IPS-18a (cell line): ENCODE data around the gene GATAD2A.
"Not testable (repeated sequence)": the region's sequence is repeated elsewhere in the genome, so short reads cannot be mapped to it uniquely, and the experiment has no call there.

Experiments used
- H3K27ac ChIP-seq: one replicate; pipeline ENCODE4 v1.5.1; 2013; ENCODE audit warnings: low read length
- H3K27me3 ChIP-seq: one replicate; pipeline ENCODE4 v1.6.1; 2013; ENCODE audit warnings: mild to moderate bottlenecking, low read length; ENCODE audit not compliant: control insufficient read depth, insufficient read depth
- H3K36me3 ChIP-seq: one replicate; pipeline ENCODE4 v1.6.1; 2013; ENCODE audit warnings: low read depth, low read length; ENCODE audit not compliant: control insufficient read depth
- H3K4me1 ChIP-seq: one replicate; pipeline ENCODE4 v1.6.1; 2013; ENCODE audit warnings: low read depth, low read length; ENCODE audit not compliant: control insufficient read depth
- H3K4me3 ChIP-seq: one replicate; pipeline ENCODE4 v1.5.1; 2013; ENCODE audit warnings: low read length
- H3K9ac ChIP-seq: one replicate; pipeline ENCODE4 v1.6.1; 2013; ENCODE audit warnings: mild to moderate bottlenecking, low read length, moderate library complexity
- H3K9me3 ChIP-seq: one replicate; pipeline ENCODE4 v1.6.1; 2013; ENCODE audit warnings: low read depth, low read length; ENCODE audit not compliant: control insufficient read depth

The GATAD2A gene

DNA sequence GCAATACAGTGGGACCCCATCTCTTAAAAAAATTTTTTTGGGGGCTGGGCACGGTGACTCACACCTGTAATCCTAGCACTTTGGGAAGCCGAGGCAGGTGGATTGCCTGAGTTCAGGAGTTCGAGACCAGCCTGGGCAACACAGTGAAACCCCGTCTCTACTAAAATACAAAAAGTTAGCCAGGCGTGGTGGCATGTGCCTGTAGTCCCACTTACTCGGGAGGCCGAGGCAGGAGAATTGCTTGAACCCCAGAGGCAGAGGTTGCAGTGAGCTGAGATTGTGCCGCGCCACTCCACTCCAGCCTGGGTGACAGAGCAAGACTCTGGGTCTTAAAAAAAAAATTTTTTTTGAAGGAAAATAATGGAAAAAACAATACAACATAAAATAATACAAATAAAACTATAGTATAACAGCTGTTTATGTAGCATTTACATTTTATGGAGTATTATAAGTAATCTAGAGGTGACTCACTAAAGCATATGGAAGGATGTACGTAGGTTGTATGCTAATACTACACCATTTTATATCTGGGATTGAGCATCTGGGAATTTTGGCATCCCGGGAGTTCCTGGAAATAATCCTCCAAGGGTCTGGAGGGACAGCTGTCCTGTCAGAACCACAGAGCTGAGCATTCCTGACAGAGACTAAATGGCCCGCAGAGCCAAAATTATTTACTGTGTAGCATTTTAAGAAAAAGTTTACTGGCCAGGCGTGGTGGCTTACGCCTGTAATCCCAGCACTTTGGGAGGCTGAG, 49.9 kb downstream of the GATAD2A start:
- not testable (repeated sequence) for H3K36me3 ChIP-seq, H3K4me1 ChIP-seq

DNA sequence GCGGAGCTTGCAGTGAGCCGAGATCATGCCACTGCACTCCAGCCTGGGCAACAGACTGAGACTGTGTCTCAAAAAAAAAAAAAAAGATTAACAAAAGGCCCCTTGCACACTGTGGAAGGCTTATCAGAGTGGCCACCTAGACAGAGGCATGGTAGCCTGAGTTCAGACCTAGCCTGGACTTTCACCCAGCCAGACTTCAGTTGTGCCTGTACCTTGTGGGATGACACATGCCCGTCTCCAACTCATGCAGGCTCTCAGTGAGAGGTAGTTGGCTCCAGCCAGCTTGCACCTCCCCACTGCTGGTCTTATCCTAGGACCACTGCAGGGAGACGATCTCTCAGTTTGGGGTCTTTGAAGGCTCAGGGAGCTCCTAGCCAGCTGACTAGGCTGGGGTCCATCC, 52.2 kb downstream of the GATAD2A start:
- H3K36me3 ChIP-seq = peaks cover 5% of the 10 kb centered on the region
- no peaks in the 10 kb centered on the region for H3K9me3 ChIP-seq
- H3K9ac ChIP-seq = no peak overlapping the region
- H3K4me3 ChIP-seq = no peak overlapping the region
- no peaks in the 10 kb centered on the region for H3K27me3 ChIP-seq
- H3K4me1 ChIP-seq = peaks cover 27% of the 10 kb centered on the region
- H3K27ac ChIP-seq = no peak overlapping the region

More for the DNA sequence above, 49.9 kb downstream of the GATAD2A start:
- H3K4me3 ChIP-seq, H3K27me3 ChIP-seq, H3K9ac ChIP-seq, H3K9me3 ChIP-seq, H3K27ac ChIP-seq: not testable (repeated sequence)

DNA sequence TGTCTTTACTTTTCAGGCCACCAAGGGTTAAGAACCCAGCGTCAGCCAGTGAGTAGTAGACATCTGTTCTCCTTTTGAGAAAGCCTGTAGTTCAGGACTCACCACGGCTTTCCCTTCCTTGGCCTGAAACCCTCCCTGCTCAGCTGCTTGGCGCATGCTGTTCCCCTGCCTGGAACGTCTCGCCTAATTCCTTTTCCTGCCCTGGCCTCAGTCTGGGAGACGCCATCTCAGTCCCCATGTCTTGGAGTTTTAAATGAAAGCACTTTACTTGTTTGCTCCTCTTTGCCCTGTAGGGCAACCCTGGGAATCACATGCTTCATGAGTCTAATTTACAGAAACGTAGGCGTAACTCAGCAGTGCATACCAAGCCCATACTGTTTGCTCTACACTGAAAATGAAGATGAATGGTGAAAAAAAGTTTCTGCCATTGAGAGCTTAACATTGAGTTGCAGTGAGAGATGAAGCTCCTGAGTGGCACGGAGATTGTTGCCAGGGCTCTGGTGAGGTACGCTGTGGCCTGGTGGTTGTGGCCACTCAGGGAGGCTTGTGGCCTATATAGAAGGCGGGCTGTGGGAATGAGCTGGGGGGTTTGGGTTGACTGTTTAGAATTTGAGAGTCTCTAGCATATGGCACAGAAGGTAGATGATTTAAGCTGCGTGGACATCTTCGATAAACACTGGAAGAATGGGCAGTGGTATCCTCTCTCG, 52.8 kb downstream of the GATAD2A start:
- no peaks in the 10 kb centered on the region for H3K27me3 ChIP-seq
- no peak overlapping the region for H3K27ac ChIP-seq
- H3K4me1 ChIP-seq = peaks cover 33% of the 10 kb centered on the region
- no peak overlapping the region for H3K4me3 ChIP-seq
- peaks cover 5% of the 10 kb centered on the region for H3K36me3 ChIP-seq
- H3K9ac ChIP-seq = no peak overlapping the region
- no peaks in the 10 kb centered on the region for H3K9me3 ChIP-seq

DNA sequence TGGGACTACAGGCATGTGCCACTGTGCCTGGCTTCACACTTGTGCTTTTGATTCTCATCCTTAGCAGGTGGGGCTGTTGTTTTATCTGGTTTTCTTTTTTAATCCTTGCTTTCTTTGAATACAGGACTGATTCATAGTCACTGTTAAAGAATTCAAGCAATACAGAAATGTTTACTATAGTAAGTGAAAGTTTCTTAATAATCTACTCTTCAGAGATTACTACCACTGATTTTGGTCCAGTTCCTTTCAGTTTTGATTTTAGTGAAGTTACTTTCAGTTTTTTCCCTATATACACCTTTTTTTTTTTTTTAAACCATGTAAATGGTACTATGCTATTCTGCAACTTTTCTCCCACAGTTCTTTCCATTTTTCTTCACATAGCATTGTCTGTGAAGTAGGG, 53.6 kb downstream of the GATAD2A start:
- Histone ChIP-seq H3K4me1 (peaks cover 41% of the 10 kb centered on the region), H3K27ac (no peak overlapping the region), H3K9me3 (no peaks in the 10 kb centered on the region), H3K4me3 (no peak overlapping the region), H3K27me3 (no peaks in the 10 kb centered on the region), H3K36me3 (peaks cover 5% of the 10 kb centered on the region), H3K9ac (no peak overlapping the region)

DNA sequence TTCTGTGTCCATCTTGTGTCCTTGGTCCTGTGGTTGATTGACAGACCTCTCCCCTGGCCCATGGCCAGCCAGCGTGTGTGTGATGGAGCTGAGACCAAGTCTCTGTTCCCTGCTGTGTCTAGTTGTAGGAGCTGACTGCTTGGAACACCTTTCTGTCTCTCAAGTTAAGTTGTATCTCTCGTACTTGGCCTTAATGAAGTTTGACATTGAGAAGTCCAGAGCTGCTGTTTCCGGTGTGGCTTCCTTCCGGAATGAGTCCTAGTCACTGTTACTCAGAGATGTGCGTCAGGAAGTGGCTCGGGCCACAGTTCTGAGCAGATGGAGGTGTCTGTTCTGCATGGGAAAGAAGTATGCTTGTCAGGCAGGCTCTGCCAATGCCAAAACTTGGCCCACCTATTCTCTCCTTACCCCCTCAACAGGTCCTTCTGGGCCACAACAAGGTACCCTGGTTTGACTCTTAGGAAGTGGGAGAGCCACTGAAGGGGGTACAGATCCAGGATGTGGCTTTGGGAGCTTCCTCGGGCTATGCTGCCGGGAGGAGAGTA, 54.3 kb downstream of the GATAD2A start:
- peaks cover 5% of the 10 kb centered on the region for H3K36me3 ChIP-seq
- H3K27ac ChIP-seq = no peak overlapping the region
- no peak overlapping the region for H3K4me3 ChIP-seq
- H3K9ac ChIP-seq = no peak overlapping the region
- peaks cover 48% of the 10 kb centered on the region for H3K4me1 ChIP-seq
- no peaks in the 10 kb centered on the region for H3K27me3 ChIP-seq
- H3K9me3 ChIP-seq = no peaks in the 10 kb centered on the region

DNA sequence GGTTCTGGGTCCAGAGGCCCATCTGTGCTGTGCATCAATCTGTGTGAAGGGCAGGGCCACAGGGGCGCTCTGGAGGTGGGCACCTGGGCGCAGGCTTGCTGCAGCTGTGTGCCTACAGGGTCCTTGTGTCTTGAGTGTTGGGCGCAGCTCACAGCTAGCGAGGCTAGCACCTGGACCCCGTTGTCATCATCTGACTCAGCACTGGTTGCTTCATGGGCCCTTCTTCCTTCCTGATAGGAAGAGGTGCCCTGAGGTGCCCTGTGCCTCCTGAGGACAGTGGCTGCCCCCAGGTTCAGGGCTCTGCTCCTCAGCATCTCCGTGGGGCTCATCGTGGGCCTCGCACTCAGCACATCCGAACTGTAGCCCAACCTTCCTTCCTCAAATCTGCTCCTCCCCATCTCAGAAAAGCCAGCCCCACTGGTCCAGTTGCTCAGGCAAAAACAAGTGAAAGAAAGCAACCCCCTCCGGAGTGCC, 54.8 kb downstream of the GATAD2A start:
- Histone ChIP-seq H3K4me3 (no peak overlapping the region), H3K27me3 (no peaks in the 10 kb centered on the region), H3K27ac (no peak overlapping the region), H3K36me3 (peaks cover 9% of the 10 kb centered on the region), H3K4me1 (peaks cover 52% of the 10 kb centered on the region), H3K9me3 (no peaks in the 10 kb centered on the region), H3K9ac (no peak overlapping the region)

DNA sequence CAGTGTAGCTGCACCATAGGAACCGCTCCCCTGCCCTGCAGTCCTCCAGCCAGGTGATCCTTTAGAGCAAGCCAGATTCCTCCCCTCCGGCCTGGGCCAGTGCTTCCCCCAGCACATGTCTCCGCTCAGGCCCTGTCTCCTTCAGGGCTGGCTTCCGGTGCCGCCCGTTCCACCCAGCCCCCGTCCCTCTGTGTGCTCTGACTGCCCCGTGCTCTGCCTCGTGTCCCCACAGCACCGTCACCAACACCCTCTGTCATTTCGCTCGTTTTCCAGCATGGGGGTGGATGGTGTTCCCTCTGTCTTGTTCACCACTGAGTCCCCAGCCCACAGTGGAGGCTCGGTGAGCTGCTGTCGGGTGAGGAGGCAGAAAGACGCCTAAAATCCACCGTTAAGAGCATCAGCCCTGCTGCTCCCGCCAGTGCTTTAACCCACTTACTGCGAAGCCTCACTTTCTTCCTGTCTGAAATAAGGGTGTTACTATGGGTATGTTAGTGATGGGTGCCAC, 55.3 kb downstream of the GATAD2A start:
- Histone ChIP-seq H3K27me3 (no peaks in the 10 kb centered on the region), H3K36me3 (peaks cover 14% of the 10 kb centered on the region), H3K27ac (no peak overlapping the region), H3K9me3 (no peaks in the 10 kb centered on the region), H3K4me1 (peaks cover 52% of the 10 kb centered on the region), H3K9ac (peak overlapping the region; percentile 1), H3K4me3 (peak overlapping the region; percentile 21)

DNA sequence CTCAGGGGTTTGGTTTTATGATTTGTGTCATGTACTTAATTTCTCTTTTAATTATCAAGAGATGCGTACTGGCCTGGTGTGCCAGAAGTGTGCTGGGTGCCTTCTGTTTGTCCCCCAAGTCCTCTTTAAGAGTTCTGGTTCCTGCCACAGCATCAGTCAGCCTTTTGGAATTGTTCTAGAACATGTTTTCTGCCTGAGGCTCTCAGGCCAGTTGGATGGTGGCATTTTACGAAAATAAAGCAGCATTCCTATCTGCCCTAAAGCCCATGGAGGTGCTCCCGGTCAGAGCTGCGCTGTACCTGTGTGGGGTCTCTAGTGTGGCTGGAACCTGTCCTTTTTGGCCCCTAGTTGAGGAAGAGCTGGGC, 55.8 kb downstream of the GATAD2A start:
- peak overlapping the region; percentile 21 for H3K4me3 ChIP-seq
- no peaks in the 10 kb centered on the region for H3K27me3 ChIP-seq
- H3K36me3 ChIP-seq = peaks cover 19% of the 10 kb centered on the region
- H3K4me1 ChIP-seq = peaks cover 52% of the 10 kb centered on the region
- H3K9ac ChIP-seq = peak overlapping the region; percentile 38
- no peaks in the 10 kb centered on the region for H3K9me3 ChIP-seq
- no peak overlapping the region for H3K27ac ChIP-seq

DNA sequence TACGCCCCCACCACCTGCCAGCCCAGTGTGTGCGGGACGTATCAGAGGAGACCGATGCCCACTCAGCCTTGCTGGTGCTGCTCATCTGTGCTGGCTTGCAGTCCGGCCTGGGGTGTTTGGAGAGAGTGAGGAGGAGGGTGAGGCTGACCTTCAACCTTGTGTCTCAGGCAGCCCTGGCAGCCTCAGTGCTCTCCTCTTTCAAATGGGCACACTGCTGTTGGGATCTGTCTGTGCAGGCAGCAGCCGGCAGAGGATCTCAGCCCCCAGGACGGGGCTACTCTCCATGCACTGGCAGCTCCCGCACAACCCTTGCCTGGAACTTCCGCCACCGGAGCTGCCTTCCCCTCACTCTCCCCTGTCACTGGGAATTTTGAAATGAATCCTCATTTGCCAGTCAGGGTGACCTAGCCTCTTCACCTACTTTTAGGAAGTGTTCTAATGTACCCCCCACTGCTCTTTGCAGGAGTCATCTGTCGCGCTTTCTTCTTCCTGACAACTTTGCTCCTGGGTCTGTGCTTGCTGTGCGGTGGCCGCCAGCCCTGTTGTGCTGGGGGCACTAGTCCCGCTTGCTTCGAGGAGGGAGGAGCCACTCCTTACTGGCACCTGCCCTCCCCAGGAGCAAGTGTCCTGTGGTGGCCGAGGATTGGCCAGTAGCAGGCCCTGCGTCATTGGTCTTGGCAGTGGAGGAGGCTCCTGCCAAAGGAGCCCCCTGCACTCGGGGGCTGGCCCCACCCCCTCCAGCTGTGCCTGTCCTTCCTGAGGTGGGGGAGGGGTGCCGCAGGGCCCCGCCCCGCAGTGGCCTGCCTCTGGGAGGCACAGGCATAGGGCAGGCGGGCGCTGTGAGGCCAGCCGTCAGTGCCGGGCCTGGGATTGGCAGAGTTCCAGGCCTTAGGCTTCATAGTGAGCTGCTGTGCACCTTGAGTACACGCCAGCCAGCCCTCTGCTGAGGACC, 56.5 kb downstream of the GATAD2A start:
- Histone ChIP-seq H3K4me3 (peak overlapping the region; percentile 38), H3K9me3 (no peaks in the 10 kb centered on the region), H3K9ac (peak overlapping the region; percentile 38), H3K36me3 (peaks cover 21% of the 10 kb centered on the region), H3K27me3 (no peaks in the 10 kb centered on the region), H3K4me1 (peaks cover 52% of the 10 kb centered on the region), H3K27ac (peak overlapping the region; percentile 1)

DNA sequence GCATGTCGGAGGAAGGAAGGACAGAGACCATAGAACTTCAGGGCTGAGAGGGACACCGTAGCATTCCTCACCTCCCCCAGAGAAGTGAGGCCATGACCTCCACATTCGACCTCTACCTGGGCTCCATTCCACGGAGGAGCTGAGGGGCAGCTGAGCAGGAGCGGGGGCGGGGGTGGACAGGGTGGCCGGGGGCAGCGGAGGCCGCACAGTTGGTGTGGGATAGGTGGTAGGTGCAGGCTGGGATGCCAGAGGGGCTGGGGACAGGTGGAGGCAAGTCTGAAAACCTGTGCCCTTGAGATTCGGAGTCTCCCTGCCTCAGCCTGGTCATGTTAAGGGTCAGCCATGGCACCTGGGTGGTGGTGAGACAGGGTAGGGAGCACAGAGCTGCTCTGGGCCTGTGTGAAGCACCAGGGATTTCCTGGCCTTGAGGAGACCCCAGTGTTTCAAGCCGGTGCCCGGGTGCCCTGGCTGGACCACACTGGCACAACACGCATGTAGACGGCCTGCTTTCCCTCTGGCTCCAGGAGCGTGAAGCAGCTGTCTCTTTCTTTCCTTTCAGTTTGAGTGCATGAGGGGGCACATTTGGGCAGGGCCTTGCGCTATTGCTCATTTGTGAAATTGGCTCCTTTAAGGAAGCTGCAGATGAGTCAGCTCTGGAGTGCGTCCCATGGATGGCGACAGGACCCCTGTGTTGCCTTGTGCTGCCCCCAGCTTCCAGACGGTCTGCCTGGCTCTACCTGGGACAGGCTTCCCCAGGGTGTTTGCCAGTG, 58.1 kb downstream of the GATAD2A start:
- Histone ChIP-seq H3K9me3 (peaks cover 10% of the 10 kb centered on the region), H3K27ac (peak overlapping the region; percentile 90), H3K9ac (peak overlapping the region; percentile 70), H3K4me3 (no peak overlapping the region), H3K4me1 (peaks cover 52% of the 10 kb centered on the region), H3K36me3 (peaks cover 29% of the 10 kb centered on the region), H3K27me3 (no peaks in the 10 kb centered on the region)
